DMS153 (cell line): Measurements from ENCODE around the gene DROSHA.
A peak's percentile ranks its signal among the peaks of the same experiment; 100 is the strongest.
"Not testable (repeated sequence)": the region's sequence is repeated elsewhere in the genome, so short reads cannot be mapped to it uniquely, and the experiment has no call there.

Experiments used
- DNase-seq: peaks from one replicate; lab custom pipeline; 2025; lab: John Stamatoyannopoulos, UW

The DROSHA gene

DNA sequence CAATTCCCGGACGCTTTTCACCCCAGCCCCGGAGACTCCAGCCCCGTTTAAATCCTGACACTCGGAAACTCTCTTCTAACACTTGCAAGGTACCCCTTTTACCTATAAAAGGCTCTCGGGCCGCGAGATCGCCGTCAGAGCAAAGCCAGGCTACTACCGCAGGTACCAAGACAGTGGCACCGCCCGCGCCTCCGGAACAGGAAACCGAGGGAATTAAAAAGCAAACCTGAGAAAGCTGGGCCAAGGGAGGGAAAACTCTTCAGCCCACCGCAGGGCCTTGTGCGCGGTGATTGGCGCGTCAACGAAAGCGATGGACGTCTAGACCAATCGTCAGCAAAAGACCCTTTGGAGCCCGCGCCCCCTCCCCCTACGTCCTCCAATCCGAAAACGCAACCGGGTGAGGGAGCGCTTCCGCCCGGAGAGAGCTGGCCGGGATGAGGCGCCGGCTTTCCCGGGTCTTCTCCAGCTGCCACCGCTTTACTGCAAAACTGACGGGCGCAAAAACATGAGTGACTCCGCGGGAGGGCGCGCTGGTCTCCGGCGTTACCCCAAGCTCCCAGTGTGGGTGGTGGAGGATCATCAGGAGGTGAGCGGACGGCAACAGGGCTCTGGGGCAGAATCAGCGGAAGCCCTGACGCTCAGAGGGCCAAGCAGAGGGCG is at the start of gene DROSHA, which contains the start of gene C5orf22:
Gene DROSHA (minus strand): TSS at position 206 of the 660 bp plus-strand sequence. CDS start 3,034 bp downstream, outside the sequence.
Gene C5orf22 (plus strand): TSS at position 414 of the 660 bp plus-strand sequence. CDS start 92 bp downstream, at position 506.
- DNase-seq: peak; percentile 98

- no peak for DNase-seq
Measured at GRCh38 chr5:31579558-31579957, 47.7 kb upstream of the DROSHA start.

GRCh38 chr5:31577438-31577837 is 45.5 kb upstream of the DROSHA start:
- no peak for DNase-seq

- no peak for DNase-seq
Measured at GRCh38 chr5:31574772-31575171, 42.9 kb upstream of the DROSHA start.

- DNase-seq: no peak
Measured at GRCh38 chr5:31573494-31574142, 41.7 kb upstream of the DROSHA start.

DNA sequence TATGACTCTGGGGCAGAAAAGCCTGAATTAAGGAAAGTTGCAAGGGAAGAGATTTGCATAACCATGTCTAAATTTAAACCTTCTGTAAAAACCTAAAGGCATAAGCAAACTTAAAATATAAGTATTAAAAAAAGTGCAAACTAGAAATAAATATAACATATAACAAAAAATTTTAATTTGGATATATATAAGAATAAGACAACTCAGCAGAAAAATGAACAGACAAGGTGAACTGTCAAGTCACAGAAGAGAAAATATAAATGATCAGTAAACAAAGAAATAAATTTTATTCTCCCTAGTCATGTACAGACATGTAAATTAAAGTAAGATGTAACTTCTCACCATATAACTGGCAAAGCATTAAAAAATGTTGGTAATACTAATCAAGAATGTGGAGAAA is 37.2 kb upstream of the DROSHA start:
- DNase-seq: no peak

GRCh38 chr5:31568302-31568835 is 36.5 kb upstream of the DROSHA start:
- no peak for DNase-seq

DNA sequence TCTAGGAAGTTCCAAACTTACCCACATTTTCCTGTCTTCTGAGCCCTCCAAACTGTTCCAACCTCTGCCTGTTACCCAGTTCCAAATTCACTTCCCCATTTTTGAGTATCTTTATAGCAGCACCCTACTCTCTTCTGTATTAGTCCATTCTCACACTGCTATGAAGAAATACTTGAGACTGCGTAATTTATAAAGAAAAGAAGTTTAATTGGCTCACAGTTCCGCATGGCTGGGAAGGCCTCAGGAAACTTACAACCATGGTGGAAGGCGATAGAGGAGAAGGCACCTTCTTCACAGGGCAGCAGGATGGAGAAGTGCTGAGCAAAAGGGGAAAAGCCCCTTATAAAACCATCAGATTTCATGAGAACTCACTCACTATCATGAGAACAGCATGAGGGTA is 34.5 kb upstream of the DROSHA start:
- not testable (repeated sequence) for DNase-seq

DNA sequence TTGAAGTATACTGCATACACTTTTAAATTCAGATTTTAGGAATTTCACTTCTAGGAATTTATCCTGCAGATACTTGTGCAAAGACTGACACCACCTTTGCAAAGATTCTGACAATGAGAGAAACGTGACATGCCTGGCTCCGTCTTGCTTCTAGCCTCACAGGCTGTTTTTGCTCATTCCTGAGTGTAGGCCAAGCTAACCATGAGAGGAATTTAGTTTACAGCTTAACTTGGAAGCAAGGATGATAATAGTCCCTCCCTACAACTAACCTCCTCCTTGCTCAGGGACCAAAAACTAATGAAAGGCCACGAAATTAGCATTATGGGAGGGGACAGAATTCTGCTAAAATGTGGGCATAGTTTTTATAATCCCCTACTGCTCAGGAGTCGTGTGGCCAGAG is 31.3 kb upstream of the DROSHA start:
- DNase-seq: no peak

DNA sequence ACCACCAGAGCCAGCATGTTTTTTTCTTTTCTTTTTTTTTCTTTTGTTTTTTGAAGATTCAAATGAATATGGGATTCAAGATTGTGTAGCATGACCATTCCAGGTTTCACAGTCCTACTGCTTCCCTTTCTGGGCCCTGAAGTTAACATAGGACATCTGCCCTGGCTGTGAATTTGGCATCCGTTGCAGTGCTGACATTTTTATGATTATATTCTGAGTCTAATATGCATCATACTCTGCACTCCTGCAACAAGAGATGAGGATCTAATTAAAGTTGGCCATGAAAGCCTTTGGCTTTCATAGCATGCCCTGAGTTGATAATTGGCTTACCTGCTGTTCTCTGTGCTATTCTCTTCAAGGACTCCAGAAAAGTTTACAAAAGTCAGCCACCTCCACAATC is 30.1 kb upstream of the DROSHA start:
- no peak for DNase-seq

DNA sequence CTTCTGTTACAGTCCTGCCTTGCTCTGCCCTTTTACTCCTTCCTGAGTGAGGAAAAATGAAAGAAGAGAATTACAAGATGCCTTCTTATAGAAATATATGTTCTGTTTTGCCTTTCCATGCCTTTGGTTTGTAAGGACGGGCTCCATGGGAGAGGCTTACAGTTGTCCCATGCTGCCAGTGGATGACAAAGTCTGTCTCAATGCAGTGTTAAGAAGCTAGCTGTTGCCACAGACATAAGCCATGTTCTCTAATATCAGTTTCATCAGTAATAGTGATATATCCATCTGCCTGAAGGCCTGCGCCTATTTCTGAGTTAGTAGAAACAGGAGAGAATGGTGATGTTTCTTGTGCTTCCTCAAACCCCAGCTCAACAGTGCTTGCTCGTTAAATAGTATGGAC is 28.0 kb upstream of the DROSHA start:
- no peak for DNase-seq

DNA sequence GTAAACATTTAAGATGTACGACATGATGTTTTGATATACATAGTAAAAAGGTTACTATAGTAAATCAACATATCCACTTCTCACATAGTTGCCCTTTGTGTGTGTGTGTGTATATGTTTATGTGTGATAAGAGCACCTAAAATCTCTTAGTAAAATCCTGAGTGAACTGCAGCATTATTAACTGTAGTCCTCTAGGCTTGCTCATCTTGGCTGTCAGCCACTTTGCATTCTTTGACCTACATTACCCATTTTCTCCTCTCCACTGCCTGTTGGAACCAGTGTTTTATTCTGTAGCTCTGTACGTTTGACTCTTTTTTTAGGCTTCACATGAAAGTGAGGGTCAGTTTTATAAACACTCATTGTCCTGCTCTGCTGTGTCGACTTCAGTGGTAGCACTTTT is 24.6 kb upstream of the DROSHA start:
- no peak for DNase-seq

- no peak for DNase-seq
Measured at GRCh38 chr5:31554552-31554951, 22.7 kb upstream of the DROSHA start.

- DNase-seq: no peak
Measured at GRCh38 chr5:31553863-31554262, 22.0 kb upstream of the DROSHA start.

- no peak for DNase-seq
Measured at GRCh38 chr5:31551878-31552277, 20.0 kb upstream of the DROSHA start.

DNA sequence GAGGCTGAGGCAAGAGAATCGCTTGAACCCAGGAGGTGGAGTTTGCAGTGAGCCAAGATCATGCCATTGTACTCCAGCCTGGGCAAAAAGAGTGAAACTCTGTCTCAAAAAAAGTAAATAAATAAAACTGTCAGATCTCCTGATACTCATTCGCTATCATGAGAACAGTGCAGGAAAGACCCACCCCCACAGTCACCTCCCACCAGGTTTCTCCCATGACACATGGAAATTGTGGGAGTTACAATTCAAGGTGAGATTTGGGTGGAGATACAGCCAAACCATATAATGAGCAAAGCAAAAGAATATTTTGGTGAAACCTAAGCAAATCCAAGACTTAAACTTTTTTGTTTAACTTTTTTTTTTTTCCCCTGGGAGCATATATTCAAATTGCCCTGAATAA is 17.2 kb upstream of the DROSHA start:
- not testable (repeated sequence) for DNase-seq

GRCh38 chr5:31537851-31538250 is 6.0 kb upstream of the DROSHA start:
- DNase-seq: no peak

DNA sequence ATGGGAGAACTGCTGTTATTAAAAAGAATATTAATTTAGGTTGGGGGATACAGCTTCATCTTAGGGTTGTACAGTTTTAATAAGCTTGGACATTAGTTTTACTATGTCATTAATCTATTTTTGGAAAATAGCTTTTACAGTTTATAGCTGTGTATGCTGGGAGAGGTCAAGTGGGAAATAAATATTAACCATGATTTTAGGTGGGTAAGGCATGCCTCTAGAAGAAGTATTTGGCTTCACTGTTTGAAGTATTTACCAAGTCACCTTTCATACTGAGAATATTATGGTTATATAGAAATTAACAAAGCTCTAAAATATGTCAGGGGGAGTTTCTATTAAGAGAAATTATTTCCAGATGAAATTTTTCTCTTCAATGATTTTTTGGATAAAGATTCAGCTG is 5.5 kb upstream of the DROSHA start:
- DNase-seq: no peak

GRCh38 chr5:31536873-31537272 is 5.0 kb upstream of the DROSHA start:
- DNase-seq: no peak

- no peak for DNase-seq
Measured at GRCh38 chr5:31534527-31535046, 2.7 kb upstream of the DROSHA start.

DNA sequence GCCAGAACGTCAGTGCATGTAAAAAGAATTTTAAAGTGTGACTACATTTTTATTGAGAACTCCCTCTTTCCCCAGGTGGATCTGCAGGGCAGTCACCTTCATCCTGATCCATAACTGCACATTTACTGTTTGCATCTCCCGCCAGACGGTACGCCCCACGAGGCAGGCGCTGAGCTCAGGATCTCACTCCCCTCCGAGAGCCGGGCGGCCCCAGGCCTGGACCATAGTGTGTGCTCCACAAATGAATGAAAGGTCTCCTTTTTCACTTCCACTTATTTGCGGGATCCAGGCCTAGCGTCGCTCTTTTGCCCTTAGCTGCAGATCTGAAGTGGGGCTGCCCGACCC is 378 bp downstream of the DROSHA start:
- no peak for DNase-seq

DNA sequence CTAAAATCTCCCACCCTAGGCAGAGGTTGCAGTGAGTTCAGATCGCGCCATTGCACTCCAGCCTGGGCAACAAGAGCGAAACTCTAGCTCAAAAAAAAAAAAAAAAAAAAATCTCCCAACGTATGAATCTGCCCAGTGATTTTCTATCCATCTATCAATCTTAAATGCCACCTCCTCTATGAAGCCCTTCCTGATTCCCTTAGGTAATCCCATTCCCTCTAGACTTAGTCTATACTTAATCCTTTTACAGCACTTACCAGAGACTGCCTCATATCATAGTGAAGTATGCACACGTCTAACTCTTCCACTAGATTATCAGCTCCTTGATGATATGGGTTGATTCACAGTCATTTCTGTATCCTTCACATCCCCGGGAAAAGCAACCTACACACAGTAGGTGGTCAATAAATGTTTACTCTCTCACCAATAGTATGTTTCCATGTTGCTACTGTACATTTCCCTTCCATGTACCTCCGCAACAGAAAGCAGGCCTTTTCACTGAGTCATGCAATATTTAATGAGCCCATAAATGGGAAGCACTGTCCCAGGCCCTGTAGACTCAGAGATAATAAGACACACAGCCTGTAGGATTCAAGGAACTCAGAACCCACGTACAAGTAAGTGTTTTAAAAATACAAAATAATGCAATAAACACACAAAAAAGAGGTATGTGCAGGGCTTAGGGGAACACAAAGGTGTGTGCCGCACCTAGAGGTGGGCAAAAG is 1.2 kb downstream of the DROSHA start:
- DNase-seq: no peak

- DNase-seq: no peak
Measured at GRCh38 chr5:31523041-31523440, 8.9 kb downstream of the DROSHA start.
